T-helper 9 cell (primary cell): ENCODE results near the gene PHLDB1.

Source experiments
- DNase-seq: peaks from one replicate; pipeline ENCODE4 v3.0.0-alpha.2; 2020

PHLDB1 gene

DNA sequence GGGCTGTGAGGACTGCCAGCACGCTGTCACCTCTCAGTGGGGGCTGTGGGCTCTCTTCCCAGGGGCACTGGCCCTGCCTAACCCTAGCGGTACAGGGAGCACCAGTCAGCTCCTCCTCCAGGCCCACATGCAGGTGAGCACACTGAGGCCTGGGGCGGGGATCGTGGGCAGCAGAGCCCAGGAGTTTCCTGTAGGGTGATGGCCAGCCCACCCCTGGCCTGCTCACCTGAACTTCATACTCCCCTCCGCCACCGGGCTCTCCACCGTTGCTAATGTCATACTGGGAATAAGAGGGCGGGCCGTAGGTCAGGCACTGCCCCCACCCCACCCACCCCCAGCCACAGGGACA, 82.1 kb downstream of the PHLDB1 start:
- DNase-seq, result no peak

DNA sequence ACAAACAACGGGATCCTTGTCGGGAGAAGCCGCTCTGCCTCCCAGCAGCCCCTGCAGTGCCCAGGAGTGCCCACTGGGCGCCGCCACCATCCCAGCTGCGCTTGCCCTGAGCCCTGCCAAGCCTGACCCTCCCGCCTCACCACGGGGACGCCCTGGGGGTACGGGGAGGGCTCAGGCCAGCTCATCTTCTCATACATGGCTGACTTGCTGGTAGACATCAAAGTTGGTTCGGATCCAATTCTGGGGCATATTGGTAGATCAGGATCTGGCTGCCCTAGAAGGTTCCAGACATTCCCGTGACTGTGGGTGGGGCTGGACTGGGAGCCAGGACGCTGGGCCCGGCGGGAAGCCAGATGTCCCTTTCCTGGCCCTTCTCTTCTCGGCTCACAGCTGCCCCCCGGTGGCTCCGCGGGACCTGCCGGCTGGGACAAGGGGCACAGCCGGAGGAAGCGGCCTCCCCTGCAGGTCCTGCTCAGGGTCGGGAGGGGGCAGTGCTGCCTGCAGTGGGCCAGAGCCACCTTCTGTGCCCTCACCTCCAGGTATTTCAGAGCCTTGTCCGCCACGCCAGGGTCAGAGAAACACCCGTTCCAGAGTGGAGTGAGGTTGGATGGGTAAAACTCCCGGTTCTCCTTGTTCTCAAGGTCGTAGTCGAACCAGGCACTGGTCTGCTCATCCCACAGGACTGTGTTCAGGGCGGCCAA, 82.6 kb downstream of the PHLDB1 start:
- DNase-seq, result peak; percentile 72

DNA sequence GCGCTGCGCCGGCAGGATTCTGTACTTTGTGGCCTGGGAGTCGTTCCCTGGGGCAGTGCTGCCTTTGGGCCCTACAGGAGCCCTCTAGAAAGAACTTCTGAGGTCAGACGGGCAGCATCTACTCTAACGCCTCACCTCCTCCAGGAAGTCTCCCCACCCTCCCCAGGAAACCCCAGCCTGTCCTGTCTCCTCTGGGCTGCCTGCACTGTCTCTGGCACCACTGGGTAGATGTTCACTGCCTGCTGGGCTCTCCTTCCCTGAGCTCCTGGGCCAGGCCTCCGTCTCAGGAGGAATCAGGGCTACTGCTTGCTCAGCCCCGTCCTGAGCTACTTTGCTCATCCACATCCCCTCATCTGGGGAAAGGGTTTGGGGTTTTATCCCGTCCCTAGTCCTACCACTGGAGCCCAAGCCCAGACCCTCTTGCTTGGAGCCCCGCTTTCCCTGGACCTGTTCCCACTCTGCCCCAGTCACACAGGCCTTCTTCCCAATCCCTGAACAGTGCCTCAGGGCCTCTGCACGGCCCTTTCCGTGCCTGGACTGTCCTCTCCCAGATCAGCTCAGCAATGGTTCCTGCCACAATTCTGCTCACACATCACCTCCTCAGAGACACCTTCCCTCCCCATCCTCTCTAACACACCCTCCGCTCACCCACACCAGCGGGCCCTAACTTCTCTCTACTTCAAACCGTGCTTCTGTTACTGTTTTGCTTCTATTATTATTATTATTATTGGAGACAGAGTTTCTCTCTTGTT, 83.3 kb downstream of the PHLDB1 start:
- no peak for DNase-seq

DNA sequence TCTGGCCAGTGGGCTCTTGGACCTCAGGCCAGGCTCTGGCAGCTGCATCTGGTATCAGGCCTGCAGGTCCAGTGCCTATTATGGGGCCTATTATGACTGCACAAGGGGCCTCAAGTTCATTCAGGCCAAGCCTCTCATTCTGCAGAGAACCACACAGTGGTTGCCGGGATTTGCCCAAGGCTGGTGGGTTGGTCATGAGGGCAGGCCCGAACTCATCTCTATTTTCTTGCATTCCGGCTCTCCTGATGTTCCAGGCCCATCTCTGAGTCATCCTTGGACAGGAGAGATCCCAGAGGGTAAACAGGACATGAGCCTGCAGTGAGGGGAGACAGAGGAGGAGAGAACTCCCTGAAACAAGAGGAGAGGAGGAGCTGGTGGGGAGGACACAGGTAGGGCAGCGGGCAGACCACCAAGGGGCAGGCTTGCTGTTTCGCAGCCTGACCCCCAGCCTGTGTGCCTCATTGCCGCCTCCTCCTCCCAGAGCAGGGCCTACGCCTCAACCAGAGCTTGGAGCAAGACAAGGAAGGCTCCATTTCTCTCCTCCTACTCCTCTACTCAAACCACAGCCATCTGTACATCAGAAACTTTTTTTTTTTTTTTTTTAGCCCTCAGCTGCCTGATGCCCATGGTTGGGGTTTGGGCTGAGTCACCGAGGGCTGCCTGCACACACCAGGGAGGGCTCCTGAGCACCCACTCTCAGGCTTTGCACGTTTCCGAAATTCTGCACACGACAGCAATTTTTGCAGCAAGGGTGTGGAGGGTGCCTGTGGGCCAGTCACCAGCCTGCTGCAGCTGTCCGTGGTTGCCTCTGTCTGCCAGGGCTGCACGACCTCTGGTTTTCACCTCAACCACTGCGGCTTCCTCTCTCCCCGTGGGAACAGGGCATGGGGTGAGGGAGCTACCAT, 84.8 kb downstream of the PHLDB1 start:
- DNase-seq, result peak; percentile 54

DNA sequence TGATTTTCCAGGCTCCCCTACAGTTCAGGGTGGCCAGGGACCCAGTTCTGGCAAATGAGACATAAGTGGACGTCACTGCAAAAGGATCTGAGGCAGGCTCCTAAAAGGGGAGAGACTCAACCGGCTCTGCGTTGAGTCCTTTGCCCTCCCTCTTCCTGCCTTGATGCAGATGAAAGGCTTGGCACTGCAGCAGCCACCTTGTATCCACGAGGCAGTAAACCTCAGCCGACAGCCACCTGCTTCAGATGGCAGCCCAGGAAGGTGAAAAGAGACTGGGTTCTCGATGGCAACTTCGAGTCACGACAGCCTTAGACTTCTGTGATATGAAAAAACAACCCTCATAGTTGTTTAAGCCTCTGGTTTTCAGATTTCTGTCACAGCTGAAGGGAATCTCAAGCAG, 86.8 kb downstream of the PHLDB1 start:
- DNase-seq, result no peak

DNA sequence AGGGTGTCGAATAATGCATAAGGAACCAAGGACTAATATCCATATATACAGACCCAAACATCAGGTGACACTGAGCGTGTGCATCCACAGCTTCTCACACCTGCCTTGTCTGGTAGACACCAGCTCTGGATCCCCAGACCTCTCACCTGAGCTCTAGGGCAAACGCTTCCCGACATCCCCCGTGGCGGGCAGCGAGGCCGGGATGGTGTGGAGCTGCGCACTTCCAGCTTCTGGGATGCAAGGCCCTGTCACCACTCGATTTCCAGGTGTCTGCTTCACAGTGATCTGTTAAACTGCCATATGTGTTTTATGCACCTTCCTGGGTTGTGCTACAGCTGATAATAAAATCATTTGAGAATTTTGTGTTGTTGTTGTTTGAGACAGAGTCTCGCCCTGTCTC, 87.4 kb downstream of the PHLDB1 start:
- no peak for DNase-seq

DNA sequence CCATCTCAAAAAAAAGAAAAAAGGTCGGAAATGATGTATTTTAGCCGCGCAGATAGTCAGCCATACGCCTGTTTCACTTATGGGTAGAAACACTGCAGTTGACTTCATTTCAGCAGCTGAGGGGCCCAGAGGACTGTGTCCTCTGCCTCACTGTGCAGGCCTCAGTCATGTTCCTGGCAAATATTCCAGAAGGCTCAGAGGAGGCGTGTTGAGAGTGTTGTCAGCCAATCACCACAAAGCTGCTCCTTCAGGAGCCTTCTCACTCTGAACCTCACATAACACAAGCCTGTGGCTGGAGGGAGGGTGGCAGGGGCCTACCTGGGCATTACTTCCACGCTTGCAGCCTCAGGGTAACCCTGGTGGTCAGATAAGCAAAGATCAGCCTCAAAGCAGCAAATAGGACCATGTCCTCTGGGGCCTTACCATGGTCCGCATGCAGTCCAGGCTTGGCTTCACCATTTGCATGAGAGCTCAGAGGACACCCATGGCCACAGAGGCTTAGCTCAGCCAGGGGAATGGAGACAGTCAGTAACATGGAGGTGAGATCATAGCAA, 89.3 kb downstream of the PHLDB1 start:
- no peak for DNase-seq

DNA sequence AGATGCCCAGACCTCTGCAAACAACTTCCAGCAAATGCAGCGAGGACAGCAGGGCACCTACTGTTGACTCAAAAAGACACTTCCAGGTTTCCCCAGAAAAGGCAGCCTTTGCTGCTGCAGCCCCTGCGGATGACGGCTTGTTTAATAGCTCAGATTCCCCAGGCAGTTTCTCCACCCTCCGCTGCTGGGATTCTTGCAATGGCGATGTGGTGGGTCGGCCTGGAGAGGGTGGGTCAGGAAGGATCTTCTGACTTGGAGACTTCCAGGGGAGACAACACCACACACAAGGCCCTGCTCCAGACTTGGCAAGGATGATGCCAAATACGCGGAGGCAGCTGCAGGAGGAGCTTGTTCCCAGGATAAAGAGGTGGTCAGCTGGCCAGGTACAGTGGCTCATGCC, 89.9 kb downstream of the PHLDB1 start:
- DNase-seq, result no peak

DNA sequence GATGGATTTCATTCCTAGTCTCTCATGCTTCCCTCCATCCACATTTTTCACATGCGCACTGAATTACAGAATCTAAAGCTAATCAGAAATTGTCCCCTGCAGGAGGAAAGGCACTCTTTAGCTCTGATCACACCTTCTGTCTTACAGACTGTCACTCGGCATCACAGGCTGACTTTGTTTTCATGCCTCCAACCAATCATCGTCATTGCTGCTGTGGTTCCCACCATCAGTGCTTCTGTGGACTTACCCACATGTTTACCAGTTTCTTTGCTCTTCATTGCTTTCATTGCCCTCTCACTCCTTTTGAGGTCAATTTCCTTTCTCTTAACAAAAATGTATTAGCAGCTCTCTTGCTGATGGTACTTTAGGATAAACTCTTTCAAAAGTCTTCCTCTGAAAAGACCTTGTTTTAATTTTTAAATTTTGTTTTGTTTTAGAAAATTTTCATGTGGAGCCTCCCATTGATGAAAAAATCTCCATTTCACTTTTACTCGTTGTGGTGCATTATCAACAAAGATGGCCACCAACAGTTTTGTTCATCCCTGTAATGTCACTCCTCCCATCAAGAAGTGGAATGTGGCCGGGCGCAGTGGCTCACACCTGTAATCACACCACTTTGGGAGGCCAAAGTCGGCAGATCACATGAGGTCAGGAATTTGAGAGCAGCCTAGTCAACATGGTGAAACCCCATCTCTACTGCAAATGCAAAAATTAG, 92.2 kb downstream of the PHLDB1 start:
- peak; percentile 55 for DNase-seq

DNA sequence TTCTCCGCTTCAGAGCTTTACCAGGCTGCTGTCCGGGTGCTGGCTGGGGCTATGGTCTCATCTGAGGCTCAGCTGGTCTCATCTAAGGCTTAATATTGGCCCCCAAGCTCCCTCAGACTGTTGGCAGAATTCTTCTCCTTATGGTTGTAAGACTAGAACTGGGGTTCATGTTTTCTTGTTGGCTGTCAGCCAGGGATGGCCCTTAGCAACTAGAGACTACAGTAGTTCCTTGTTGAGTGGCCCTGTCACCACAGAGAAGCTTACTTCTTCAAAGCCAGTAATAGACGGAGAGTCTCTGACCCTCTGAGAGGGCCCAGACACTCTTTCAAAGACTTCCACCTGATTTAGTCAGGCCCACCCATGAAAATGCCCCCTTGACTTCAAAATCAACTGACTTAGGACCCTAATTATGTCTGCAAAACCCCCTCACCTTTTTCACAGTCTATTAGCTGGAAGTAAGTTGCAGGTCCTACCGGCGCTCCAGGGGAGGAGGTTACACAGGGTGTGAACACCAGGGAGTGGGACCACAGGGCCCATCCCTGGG, 96.2 kb downstream of the PHLDB1 start:
- DNase-seq, result no peak

DNA sequence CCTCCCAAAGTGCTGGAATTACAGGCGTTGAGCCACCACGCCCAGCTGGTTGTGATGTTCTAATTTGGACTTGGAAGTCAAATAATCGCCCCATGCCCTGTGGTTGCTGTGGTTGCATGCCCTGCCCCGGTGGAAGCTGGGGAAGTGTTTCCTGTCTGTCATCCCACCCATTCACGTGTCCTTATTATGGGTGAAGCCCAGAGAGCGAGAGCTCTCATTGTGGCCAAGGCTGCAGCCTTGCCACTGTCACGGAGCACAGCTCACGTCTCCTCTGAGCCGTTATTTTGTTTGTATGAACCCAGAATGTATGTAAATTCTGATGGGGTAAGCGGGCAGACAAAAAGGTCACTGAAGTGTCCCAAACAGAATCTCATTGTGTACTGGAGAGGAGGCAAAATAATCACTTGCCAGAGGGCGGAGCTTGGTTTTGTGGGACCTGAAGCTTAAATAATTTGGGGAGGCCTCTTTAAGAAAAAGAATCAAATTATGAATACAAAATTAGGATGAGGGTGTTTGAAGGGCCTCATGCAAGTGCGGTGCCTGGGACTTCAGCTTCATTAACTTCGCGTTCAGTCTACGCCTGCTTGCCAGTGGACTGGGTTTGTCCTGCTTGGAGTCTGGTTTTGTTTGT, 97.8 kb downstream of the PHLDB1 start:
- peak; percentile 33 for DNase-seq

DNA sequence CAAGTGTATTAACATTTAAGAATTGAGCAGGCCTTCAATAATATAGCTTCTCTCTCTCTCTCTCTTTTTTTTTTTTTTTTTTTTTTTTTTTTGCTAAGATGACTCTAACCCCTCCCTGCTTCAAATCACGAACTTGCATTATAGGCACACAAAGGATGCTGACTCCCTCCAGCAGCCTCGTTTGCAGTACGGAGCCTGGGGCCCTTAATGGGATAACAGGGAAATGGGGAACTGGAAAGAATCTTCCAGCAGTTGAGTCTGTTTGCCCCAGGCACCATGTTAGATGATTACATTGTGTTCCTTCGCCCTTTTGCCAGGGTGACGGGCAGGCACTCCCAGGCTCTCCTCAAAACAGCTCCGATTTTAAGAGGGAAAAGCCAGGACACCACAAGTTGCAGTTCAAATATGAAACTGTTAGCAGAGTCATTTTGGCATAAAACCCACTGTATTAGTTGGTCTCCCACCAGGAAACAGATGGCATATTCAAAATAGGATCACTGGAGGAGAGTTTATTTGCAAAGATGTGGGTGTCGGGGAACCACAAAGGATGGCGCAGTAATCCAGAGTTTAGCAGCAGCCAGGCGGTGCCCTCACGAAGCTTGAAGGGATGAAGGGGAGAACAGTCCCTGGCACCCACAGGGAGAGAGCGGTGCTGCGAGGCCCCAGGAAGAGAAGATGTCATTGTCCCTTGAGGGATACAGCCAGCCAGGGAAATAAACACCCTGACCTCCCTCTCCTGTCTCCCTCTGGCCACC, 98.6 kb downstream of the PHLDB1 start:
- DNase-seq, result no peak

DNA sequence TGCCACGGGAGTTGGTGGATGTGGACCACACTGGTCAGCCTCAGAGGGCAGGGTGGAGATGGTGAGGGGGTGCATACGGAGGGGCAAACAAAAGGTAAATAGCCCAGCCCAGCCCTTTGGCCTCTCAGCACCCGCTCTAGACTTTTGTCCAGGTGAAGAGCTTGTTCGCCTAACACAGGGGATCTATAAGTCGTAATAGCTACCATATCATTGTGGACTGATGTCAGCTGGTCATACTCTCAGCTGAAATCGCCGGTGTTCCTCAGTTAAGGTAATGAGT, 99.1 kb downstream of the PHLDB1 start:
- DNase-seq, result no peak
